ENCODE results near the gene TBL1Y. TPM values are rescaled to one million over a fixed set of nuclear protein-coding genes. Genes with fewer than 3 reads are reported as not detected.

Gene TBL1Y
- polyA plus RNA-seq, 1 donor from 2014 or later, result not detected

GRCh38 chrY:7085606-7086005 is 175.1 kb downstream of the TBL1Y start:
- Histone ChIP-seq H3F3A (ENCODE audit: insufficient read depth, low read length, poor library complexity, severe bottlenecking) (no peaks in the 10 kb centered on the region), H3K27ac (ENCODE audit: low read length) (no peak overlapping the region), H3K79me2 (replicated peaks; ENCODE audit: insufficient read depth, low read length) (no peaks in the 10 kb centered on the region), H3K9me2 (ENCODE audit: insufficient read depth, low read length) (no peaks in the 10 kb centered on the region), H3K9ac (ENCODE audit: low read length) (no peak overlapping the region), H3K27me3 (ENCODE audit: insufficient read depth, low read depth, low read length) (no peaks in the 10 kb centered on the region), H3K4me2 (ENCODE audit: low read length) (no peak overlapping the region), H3K4me3 (ENCODE audit: low read length) (no peak overlapping the region), H3K36me3 (ENCODE audit: insufficient read depth, low read length) (no peaks in the 10 kb centered on the region), H4K20me1 (ENCODE audit: insufficient read depth) (no peaks in the 10 kb centered on the region), H3K9me3 (ENCODE audit: low read length) (no peaks in the 10 kb centered on the region), H2AFZ (ENCODE audit: low read depth, low read length) (no peak overlapping the region)
- no peak for TF ChIP-seq EZH2 (IDR thresholded peaks at IDR 0.05; ENCODE audit: borderline replicate concordance, insufficient read depth, low read length, poor library complexity, severe bottlenecking)
- TF ChIP-seq EP300 (conservative IDR thresholded peaks at IDR 0.05; ENCODE audit: poor library complexity, severe bottlenecking), result no peak
- TF ChIP-seq REST (IDR thresholded peaks at IDR 0.05; ENCODE audit: borderline replicate concordance), result no peak
- peak; percentile 75 for TF ChIP-seq RAD21 (conservative IDR thresholded peaks at IDR 0.05)
- no peak for TF ChIP-seq POLR2AphosphoS5 (IDR thresholded peaks at IDR 0.05)
- TF ChIP-seq TAF1 (IDR thresholded peaks at IDR 0.05; ENCODE audit: low read depth), result no peak
- TF ChIP-seq CTCF (IDR thresholded peaks at IDR 0.05; ENCODE audit: poor library complexity, severe bottlenecking), result peak; percentile 76
- TF ChIP-seq SMC3 (conservative IDR thresholded peaks at IDR 0.05; ENCODE audit: poor library complexity), result peak; percentile 79
- TF ChIP-seq MXI1 (conservative IDR thresholded peaks at IDR 0.05; ENCODE audit: poor library complexity, severe bottlenecking), result no peak

GRCh38 chrY:7092836-7093235 is 182.3 kb downstream of the TBL1Y start:
- Histone ChIP-seq H4K20me1 (ENCODE audit: insufficient read depth) (no peaks in the 10 kb centered on the region), H3K9me2 (ENCODE audit: insufficient read depth, low read length) (no peaks in the 10 kb centered on the region), H2AFZ (ENCODE audit: low read depth, low read length) (no peak overlapping the region), H3K27me3 (ENCODE audit: insufficient read depth, low read depth, low read length) (no peaks in the 10 kb centered on the region), H3K9me3 (ENCODE audit: low read length) (no peaks in the 10 kb centered on the region), H3K9ac (ENCODE audit: low read length) (no peak overlapping the region), H3F3A (ENCODE audit: insufficient read depth, low read length, poor library complexity, severe bottlenecking) (no peaks in the 10 kb centered on the region), H3K79me2 (replicated peaks; ENCODE audit: insufficient read depth, low read length) (no peaks in the 10 kb centered on the region), H3K27ac (ENCODE audit: low read length) (no peak overlapping the region), H3K36me3 (ENCODE audit: insufficient read depth, low read length) (no peaks in the 10 kb centered on the region), H3K4me2 (ENCODE audit: low read length) (no peak overlapping the region), H3K4me3 (ENCODE audit: low read length) (no peak overlapping the region)
- TF ChIP-seq MXI1 (conservative IDR thresholded peaks at IDR 0.05; ENCODE audit: poor library complexity, severe bottlenecking) (no peak), EZH2 (IDR thresholded peaks at IDR 0.05; ENCODE audit: borderline replicate concordance, insufficient read depth, low read length, poor library complexity, severe bottlenecking) (no peak), TAF1 (IDR thresholded peaks at IDR 0.05; ENCODE audit: low read depth) (no peak), SMC3 (conservative IDR thresholded peaks at IDR 0.05; ENCODE audit: poor library complexity) (no peak), CTCF (IDR thresholded peaks at IDR 0.05; ENCODE audit: poor library complexity, severe bottlenecking) (no peak), RAD21 (conservative IDR thresholded peaks at IDR 0.05) (no peak), POLR2AphosphoS5 (IDR thresholded peaks at IDR 0.05) (no peak), EP300 (conservative IDR thresholded peaks at IDR 0.05; ENCODE audit: poor library complexity, severe bottlenecking) (no peak), REST (IDR thresholded peaks at IDR 0.05; ENCODE audit: borderline replicate concordance) (no peak)

Measured in neural cell (in vitro differentiated cells).